ENCODE measurements around the gene ATP6AP2.
"Not testable (repeated sequence)": the region's sequence is repeated elsewhere in the genome, so short reads cannot be mapped to it uniquely, and the experiment has no call there.

The ATP6AP2 gene

DNA sequence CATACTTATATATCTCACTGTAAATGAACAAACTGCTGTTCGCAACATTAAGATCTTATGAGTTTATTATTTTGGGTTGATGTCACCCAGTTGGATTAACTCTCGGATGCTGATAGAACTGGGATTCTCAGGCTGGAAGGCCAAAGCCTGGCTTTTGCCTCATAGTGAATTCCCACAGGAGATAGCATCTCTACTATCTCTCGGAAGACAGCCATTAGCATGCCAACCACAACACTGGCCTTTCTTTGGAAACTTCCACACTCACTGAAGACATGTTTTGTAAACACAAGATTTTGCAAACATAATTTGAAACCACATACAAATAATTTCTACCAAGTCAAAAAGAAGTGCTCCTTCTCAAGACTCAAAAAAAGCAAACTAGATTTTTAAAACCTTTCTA lies 4.5 kb upstream of the ATP6AP2 start:
- DNase-seq (ENCODE audit: low spot score): no peak

DNA sequence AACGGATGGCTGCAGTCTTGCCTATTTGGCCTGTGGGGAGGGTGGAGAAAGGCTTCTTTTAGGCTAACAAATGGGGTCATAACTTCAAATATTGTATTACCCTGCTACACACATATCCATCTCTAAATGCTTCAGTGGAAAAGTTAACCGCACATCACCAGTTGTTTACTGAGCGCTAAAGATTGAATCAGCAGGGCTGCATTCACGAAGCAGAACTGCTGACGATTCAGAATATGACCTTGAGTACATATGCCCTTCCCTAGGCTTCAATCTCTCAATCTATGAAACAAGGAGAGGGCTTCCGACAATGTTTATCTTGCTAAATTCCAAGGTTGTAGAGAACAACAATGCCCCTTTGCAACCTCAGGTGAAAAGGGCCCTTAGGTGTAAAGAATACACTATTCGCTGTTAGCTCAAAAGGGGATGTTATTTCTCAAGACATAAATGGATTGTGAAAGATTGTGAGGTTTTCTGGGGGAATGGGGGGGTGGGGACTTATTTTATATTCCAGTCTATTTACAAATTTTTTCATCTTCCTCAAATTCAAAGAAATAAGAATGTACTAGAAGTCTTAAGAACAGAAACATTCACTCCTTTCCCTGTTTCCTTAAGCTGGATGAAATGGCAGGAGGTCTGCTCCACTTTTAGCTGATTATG lies 2.6 kb upstream of the ATP6AP2 start:
- DNase-seq (ENCODE audit: low spot score): no peak

DNA sequence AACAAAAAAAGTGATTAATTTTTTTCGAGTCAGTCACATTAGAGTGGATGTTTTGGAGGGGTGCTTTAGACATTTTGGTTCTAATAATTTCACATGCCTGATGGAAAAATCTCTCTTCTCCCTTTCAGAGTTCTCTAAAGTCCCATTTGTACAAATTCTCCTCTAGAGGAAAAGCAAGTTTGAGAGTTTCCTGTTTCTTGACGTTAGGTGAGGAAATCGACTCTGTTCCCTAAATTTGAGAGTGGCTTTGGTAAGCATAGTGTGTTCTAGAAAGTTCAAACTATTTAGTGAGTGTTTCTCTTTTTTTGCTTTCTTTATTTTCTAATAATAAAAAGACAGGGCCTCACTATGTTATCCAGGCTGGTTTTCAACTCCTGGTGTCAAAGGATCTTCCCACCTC lies 1.6 kb upstream of the ATP6AP2 start:
- no peak for DNase-seq (ENCODE audit: low spot score)

DNA sequence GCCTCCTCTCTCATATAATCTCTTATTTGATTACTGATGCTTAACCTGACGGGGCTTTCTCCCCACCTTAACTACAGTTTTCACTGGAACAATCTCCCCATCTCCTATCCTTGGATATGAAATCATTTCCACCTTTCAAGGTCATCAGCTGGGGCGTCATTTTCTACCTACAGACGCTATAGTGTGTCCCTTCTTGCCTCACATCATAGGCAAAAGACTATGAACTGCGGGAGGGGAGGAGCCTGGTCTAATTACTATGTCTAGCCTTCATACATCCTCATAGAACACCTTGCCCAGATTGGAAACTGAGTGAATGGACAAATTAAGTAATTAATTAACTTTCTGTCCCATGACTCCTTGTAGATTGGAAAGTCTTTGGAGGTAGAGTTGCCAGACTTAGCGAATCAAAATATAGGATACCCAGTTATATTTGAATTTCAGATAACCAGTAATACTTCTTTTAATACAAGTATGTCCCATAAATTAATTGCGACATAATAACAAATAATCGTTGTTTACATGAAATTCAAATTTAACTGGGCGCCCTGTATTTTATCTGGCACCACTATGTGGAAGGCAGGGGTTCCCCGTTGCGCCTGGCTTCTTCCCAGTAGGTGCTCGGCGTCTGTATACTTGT lies 752 bp upstream of the ATP6AP2 start:
- no peak for DNase-seq (ENCODE audit: low spot score)

DNA sequence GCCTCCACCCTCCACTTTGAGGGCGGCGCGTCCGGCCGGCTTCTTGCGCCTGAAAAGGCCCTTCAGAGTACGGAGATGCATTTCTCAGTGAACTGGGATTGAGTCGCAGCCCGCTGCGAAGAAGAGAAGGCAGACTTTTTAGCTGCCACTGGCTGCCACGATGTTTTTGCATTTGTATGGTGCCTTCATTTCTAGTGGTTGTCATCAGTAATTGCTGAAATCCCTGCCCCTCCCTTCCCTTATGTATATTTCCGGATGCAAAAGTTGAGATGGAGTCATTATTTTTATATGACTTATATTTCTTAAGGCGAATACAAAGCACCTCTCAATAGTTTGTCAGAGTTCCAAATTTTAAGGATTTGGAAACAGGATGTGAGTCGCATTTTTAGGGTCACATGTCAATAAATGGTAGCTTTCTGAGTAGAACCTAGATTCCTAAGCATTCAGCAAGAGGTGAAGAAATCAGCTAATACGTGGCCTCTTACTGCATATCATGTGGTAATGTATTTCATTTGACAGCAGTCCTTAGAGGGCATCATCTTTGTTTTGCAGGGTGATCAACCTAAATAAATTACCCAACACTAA lies 658 bp downstream of the ATP6AP2 start:
- no peak for DNase-seq (ENCODE audit: low spot score)

DNA sequence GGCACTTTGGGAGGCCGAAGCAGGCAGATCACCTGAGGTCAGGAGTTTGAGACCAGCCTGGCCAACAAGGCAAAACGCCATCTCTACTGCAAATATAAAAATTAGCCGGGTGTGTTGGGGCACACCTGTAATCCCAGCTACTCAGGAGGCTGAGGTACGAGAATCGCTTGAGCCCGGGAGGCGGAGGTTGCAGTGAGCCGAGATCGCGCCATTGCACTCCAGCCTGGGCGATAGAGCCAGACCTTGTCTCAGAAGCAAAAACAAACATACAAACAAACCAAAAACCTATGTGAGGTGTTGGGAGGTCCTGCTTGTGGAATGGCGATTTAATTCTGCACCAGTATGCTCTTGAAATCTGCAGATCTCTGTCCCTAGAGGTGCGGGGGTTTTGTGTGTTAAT lies 1.4 kb downstream of the ATP6AP2 start:
- DNase-seq (ENCODE audit: low spot score): not testable (repeated sequence)

DNA sequence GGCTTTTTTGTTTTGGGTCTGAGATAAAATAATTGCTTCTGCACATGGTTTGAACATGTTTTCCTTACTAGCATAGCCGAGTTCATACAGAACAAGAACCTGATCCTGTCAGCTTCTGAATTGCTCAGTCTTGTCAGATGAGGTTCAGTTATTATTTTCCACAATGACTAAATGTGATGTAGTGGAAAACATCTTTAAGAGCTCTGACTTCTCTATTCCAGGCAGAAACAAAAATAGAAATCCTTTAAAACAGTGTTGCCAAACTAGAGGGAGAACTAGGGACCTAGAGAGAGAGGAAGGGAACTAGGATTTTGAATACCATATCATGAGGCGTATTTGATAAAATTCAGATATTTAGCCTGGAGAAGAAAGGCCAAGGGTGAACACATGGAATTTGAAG lies 2.0 kb downstream of the ATP6AP2 start:
- DNase-seq (ENCODE audit: low spot score): no peak

DNA sequence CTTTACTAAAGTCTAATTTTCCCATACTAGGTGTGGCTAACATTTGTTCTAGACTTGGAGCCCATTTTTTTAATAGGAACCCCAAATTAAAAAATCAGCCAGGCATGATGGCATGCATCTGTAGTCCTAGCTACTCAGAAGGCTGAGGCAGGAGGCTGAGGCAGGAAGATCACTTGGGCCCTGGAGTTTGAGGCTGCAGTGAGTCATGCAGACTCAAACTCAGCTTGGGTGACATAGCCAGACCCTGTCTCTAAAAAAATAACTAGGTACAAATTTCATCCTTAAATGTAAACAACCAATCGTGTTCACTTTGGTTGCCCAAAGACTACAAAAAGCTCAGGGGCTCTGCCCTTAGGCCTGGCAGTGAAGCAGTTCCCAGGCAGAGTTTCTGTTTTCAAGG lies 6.9 kb downstream of the ATP6AP2 start:
- not testable (repeated sequence) for DNase-seq (ENCODE audit: low spot score)

DNA sequence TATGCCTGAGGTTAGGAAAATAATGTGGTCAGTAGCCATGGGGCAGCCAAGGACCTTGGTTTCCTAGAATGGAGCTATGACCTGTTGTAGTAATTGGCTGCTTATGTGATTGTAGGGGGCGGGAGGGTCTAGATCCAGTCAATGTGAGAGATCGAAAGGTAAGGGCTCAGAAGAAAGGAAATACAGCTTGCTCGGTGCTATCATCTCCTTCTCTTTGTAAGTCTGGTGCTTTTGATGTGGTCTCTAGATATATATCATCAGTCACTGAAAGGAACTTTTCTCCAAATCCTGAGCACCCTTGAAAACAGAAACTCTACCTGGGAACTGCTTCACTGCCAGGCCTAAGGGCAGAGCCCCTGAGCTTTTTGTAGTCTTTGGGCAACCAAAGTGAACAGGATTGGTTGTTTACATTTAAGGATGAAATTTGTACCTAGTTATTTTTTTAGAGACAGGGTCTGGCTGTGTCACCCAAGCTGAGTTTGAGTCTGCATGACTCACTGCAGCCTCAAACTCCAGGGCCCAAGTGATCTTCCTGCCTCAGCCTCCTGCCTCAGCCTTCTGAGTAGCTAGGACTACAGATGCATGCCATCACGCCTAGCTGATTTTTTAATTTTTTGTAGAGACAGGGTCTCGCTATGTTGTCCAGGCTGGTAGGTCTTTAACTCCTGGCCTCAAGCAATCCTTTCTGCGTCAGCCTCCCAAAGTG lies 9.0 kb downstream of the ATP6AP2 start:
- not testable (repeated sequence) for DNase-seq (ENCODE audit: low spot score)

DNA sequence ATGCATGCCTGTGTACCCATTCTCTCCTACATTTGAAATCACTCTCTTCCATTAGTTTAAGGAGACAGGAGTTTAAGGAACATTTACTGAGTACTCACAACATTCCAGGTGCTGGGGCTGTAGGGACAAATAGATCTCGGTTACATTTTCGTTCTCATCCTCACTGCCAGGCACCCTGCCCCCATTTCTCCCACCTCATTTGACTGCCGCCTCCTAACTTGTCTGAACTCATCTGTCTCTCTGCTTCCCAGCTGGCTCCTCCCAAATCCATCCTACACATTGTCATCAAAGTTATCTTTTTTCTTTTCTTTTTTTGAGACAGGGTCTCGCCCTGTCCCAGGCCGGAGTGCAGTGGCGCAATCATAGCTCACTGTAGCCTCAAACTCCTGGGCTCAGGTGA lies 22.7 kb downstream of the ATP6AP2 start:
- no peak for DNase-seq (ENCODE audit: low spot score)

DNA sequence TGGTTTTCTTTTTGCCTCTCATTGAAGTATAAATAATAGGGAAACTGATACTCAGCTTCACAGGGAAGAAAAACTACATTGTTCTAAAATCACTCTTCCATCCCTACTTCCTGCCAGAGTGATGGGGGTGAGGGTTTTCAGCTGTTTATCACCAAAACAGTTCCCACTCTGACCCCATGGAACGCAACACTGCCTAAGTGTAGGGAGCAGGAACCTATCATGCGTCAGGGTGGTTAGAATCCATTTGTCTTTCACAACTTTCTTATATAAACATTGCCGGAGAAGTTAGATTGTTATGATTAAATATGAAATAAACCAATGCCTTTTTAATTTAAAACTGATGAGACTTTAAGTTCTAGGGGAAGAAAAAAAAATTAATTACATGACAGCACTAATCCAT lies 26.6 kb downstream of the ATP6AP2 start:
- DNase-seq (ENCODE audit: low spot score): no peak

DNA sequence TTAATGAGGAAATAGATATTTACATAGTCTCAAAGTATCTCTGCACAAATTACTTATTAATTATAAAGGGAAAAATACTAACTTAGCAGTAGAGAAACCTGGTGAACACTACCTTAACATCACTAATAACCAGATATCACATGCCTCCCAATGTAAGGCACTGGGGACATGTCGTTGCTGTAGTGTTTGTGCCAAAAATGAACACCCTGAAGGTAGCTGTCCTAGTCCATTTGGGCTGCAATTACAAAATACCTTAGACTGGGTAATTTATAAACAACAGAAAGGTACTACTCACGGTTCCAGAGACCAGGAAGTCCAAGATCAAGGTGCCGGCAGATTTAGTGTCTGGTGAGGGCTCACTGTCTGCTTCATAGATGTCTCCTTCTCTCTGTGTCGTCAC lies 31.7 kb downstream of the ATP6AP2 start:
- DNase-seq (ENCODE audit: low spot score): no peak

DNA sequence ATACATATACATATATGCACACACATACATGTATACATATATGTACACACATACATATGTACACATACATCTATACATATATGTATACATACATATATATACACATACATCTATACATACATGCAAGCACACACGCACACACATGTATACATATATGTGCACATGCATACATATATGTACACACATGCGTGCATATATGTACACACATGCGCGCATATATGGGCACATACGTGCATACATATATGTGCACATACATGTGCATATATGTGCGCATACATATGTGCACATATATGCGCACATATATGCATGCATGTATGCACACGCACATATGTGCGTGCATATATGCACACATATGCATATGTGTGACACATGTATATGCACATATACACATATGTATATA lies 35.2 kb downstream of the ATP6AP2 start:
- DNase-seq (ENCODE audit: low spot score): no peak

DNA sequence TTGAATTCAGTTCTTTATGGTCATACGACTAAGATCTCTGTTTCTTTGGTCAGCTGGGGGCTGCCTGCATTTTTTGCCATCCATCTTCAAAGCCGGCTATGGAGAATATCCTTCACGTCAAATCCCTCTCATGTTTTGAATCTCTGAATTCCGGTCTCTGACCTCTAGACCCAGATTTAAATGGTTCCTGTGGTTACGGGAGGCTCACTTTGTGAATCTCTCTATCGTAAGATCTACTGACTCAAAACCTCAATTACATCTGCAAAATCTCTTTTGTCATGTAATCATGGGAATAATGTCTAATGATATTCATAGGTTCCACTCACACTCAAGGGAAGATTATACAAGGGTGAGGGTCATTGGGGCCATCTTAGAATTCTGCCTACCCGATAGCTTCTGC lies 36.8 kb downstream of the ATP6AP2 start:
- DNase-seq (ENCODE audit: low spot score): no peak

DNA sequence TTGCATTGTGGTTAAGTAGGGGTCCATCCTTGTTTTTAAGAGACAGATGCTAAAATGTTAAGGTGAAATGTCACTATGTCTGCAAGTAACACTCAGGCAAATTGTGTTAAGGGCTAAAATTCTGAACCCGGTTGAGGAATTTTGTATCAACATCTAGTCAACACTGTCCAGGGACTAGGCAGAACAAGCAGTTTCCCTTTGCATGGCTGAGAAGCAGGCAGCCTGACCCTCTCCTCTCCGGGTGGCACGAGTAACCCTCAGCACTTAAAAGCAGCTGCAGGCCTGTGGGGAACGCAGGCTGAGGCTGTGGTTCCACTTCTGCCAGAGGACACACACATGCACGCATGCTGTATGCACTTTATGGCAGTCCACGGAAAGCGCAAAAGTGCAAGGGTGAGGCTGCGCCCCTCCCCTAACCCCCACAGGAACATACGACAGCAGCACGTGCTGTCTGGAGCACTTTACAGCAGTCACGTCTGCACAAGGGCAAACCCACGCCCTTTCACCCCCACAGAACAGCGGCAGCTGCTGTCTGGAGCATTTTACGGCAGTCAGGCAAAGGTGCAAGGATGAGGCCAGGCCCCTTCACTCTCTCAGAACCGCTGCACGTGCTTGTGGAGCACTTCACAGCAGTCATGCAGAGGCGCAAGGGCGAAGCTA lies 41.8 kb downstream of the ATP6AP2 start:
- no peak for DNase-seq (ENCODE audit: low spot score)

DNA sequence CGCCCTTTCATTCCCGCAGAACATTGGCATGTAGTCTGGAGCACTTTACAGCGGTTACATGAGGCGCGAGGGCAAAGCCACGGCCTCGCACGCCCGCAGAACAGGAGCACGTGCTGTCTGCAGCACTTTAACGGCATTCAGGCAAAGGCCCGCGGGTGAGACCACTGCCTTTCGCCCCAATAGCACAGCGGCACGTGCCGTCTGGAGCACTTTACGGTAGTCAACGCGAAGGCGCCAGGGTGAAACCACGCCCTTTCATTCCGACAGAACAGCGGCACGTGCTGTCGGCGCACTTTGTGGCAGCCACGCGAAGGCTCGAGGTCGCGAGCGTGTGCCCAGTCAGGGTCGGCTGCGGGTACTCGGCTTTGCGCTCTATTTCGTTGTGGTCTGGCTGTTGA lies 42.4 kb downstream of the ATP6AP2 start, which contains the start of gene MPC1L:
Gene MPC1L, plus strand, starts transcription at position 290 of the 398 bp plus-strand sequence. CDS start 138 bp downstream, outside the sequence.
- DNase-seq (ENCODE audit: low spot score): no peak

DNA sequence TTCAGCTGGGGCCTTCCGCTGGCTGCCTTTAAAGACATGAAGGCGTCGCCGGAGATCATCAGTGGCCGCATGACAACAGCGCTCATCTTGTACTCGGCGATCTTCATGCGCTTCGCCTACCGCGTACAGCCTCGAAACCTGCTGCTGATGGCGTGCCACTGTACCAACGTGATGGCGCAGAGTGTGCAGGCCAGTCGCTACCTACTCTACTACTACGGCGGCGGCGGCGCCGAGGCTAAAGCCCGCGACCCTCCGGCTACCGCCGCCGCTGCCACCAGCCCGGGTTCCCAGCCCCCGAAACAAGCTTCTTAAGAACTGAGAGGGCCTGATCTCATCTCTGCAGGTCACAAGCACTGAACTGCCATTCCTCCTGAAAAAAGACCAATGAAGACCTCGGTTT lies 42.9 kb downstream of the ATP6AP2 start:
- DNase-seq (ENCODE audit: low spot score): no peak

DNA sequence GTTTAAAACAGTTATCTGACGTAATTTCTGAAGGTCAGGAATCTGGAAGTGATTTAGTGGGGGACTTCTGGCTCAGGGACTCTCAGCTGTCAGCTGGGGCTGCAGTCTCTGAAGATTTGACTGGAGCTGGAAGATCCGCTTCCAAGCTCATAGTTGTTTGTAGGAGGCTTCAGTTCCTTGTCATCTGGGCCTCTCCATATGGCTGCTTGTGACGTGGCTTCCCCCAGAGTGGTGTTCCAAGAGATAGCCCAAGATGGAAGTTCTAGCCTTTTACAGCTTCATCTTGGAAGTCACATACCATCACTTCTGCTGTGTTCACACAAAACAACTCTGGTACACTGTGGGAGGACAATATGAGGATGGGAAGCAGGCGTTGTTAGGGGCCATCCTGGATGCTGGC lies 44.5 kb downstream of the ATP6AP2 start:
- no peak for DNase-seq (ENCODE audit: low spot score)

DNA sequence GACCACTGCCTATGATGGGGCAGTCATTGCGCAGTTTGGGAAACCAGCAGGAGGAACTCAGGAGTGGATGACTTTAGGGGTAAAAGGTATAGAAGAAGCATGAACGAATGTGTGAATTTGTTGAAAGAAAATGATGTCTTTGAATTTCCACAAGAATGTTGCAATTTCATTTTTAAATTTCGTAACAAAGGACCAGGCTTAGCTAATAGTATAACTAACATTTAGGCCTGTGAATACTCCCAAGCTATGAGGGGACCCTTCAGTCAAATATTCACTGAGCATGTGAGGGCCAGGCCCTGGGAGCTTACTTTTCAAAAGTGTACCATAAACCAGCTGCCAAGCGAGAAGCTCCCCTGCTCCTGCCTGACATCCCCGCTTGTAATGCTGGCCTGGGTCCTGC lies 47.7 kb downstream of the ATP6AP2 start:
- no peak for DNase-seq (ENCODE audit: low spot score)

DNA sequence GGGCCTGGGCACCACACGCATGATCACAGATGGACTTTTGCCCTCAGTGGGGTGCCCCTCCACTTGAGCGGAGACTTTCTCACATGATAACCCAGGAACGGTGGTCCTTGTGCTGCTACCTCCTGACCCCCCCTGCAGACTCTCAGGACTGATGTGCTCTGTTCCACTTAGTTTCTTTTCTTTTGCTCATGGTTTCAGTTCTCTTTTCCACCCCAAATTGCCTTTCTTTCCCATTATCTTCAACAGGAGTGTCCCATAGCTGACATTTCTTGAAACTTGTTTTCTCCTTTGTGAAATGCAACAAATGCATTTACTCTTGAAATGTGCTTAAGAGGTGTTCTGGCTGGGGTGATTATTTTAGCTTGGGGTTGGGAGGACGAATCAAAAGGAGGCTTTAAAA lies 51.4 kb downstream of the ATP6AP2 start:
- no peak for DNase-seq (ENCODE audit: low spot score)

DNA sequence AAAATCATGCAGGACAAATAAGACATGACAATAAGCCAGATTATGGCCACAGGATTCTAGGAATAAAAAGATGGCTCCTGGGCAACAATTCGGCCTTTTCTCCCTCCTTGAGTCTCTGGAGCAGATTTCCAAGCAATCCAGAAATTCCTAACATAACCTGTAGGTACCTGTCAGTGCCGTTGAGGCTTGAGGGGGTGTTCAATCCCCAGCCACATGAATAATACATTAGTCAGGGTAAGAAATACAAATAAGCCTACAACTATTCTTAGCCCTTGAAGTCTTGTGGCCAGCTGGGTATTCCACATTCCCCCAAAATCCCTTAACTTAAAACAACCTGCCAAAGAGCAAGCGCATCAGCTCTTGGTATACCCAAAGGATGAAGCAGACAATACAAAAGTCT lies 56.9 kb downstream of the ATP6AP2 start:
- DNase-seq (ENCODE audit: low spot score): no peak

DNA sequence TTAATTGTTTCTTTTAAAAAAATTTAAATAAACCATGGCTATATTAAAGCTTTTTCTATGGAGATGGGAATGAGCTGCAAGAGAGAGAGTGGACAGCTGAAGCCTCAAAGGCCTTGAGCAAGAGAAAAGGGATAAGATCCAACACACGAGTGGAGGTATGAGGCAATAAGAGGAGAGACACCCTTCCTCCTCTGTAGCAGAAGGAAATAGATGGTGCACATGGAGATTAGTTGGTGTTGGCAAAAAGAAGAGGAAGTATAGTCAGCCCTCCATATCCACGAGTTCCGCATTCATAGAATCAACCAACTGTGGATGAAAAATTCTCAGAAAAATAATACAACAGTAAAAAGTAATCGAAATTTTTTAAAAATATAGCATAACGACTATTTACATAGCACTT lies 63.4 kb downstream of the ATP6AP2 start:
- no peak for DNase-seq (ENCODE audit: low spot score)

Data from D341Med (cell line).